GM18526 (cell line): Measurements from ENCODE around the gene LCE3A.

Experiments used
- POLR2A ChIP-seq: IDR thresholded peaks from 3 replicates; pipeline ENCODE4 v1.6.1; 2011; ENCODE audit not compliant: insufficient read length; ENCODE audit errors: extremely low read depth

The LCE3A gene

DNA sequence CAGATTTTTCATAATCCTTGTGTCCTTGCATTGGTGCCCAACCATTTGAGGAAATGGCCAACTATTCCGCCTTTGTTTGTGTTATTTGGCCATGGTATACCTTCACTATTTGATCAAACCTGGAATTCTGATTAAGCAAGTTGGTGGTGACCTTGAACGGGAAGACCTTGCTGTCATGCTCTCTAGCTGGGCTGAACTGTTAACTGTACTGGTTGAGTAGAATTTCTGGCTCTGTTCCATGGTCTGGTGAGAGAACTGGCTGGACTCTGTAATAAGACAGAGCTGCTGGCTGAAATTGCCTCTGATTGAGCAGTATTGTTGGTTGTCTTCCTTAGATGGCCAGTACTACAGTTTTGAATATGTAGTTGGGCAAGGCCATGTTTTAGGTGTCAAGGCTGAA lies 25.9 kb downstream of the LCE3A start:
- TF ChIP-seq POLR2A, result no peak

DNA sequence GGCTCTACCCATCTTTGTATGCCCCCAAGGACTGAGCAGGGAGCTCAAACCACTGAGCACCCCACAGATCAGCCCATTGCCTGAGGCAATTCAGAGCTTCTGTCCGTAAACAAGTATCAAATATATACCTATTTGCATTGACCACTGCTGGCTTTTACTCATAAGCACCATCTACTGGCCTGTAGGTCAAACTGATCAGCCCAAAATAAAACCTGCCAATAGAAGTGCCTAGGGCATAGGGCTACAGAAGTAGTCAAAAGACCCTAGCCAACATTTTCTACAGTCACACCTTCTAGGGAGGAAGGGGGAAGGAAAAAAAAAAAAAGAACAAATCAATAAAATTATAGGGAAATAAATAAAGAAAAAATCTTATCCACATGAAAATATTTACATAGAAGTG lies 37.3 kb downstream of the LCE3A start:
- TF ChIP-seq POLR2A, result no peak

DNA sequence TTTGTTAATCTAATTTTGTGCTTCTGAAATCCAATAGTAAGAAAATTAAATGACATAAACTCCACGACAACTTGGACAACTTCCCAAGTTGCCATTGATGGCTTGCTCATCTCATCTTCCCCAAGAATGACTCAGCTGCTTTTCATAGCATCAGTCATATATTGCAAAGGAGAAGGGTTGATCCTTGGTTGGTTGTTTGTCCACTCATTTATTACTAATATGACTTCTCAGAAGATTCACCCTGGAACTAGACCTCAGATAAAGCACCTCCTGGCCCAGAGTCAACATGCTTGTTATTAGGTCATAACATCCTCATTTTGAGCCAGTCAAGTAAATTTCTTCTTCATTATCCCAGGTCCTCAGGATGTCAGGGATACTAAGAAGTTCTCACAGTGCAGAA lies 40.3 kb downstream of the LCE3A start:
- TF ChIP-seq POLR2A, result no peak

DNA sequence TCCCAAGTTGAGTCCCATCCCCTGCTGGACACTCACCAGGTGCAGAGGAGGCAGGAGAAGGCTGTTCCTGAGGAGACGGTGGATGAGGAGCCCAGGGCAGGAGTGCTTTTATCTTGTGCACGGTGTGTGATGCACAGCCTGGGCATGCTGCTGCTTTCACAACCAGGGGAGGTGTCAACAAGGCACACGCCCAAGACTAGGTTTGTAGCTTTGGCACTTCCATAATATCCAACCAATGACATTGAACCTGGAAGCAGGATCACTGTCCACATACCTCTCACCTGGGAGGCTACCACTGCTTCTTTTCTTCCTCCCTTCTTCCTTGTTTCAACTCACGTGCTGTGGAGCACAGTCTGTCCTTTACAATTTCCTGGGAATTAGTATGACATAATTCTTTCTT lies 42.5 kb downstream of the LCE3A start, which contains the start of gene LCE3D:
Gene LCE3D, minus strand, starts transcription at position 84 of the 400 bp plus-strand sequence. CDS start 580 bp downstream, outside the sequence.
- no peak for TF ChIP-seq POLR2A

DNA sequence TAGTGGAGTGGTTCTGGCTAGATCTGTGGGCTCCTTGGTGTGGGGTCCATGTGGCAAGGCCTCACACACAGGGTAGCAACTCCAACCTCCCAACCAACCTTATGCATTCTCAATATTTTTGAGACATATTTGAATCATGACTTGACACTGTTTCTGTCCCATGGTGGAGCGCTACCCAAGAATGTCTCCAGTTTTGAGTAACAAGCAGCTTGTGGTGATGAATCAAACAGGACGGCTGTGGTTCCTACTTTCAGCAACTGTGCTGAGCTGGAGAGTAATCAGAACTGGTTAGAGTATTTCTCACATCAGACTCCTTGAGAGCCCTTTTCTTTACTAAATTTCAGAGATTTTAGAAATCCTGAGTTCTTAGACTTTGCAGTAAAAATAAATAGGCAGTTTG lies 45.7 kb downstream of the LCE3A start:
- TF ChIP-seq POLR2A, result no peak
